Cardiac fibroblast (primary cell): ENCODE results near the gene CSTF2.

ENCODE experiments used
- DNase-seq, 2 donors: peaks; one replicate each; pipeline versions ENCODE4 v3.0.0 to v3.0.0-alpha.2; 2010; ENCODE audit warnings: low read depth in 2 of 2
- H3K4me3 ChIP-seq, 2 donors: replicated peaks in 1 of 2; 1 replicate in 1 of 2; 2 replicates in 1 of 2; pipeline ENCODE4 v1.5.1; 2011; ENCODE audit warnings: low read depth in 2 of 2, low read length in 2 of 2, mild to moderate bottlenecking in 2 of 2, moderate library complexity in 1 of 2
- CTCF ChIP-seq: IDR thresholded peaks from one replicate; pipeline ENCODE4 v1.5.1; 2011; ENCODE audit warnings: low read depth, mild to moderate bottlenecking, low read length, inconsistent platforms

Gene CSTF2

GRCh38 chrX:100870527-100870926 lies 50.3 kb downstream of the CSTF2 start:
- DNase-seq: no peak
- H3K4me3 ChIP-seq: no peak overlapping the region
- no peak for TF ChIP-seq CTCF

- peak; percentile 23 to 48 for DNase-seq
- no peak overlapping the region for H3K4me3 ChIP-seq
- TF ChIP-seq CTCF: no peak
Observed at GRCh38 chrX:100871594-100872560, 51.7 kb downstream of the CSTF2 start.

GRCh38 chrX:100874325-100874724 lies 54.1 kb downstream of the CSTF2 start, which contains the start of gene NOX1:
TSS of gene NOX1 (minus strand) at chrX:100874359. CDS start at chrX:100874139, 220 bp downstream.
- H3K4me3 ChIP-seq: no peak within 1 kb of the TSS
- no peak for TF ChIP-seq CTCF
- no peak for DNase-seq

- no peak for TF ChIP-seq CTCF
- H3K4me3 ChIP-seq: no peak overlapping the region
- no peak for DNase-seq
Observed at GRCh38 chrX:100880368-100880767, 60.2 kb downstream of the CSTF2 start.

GRCh38 chrX:100883654-100884053 lies 63.5 kb downstream of the CSTF2 start:
- DNase-seq: no peak
- no peak for TF ChIP-seq CTCF
- no peak overlapping the region for H3K4me3 ChIP-seq
